Activated T-helper 17 cell treated with anti-CD3 and anti-CD28 coated beads, Interleukin-2, amount 50 U/mL, for 72 hours (primary cell): Measurements from ENCODE around the gene SPECC1. TPM values are rescaled to one million over a fixed set of nuclear protein-coding genes. Genes with fewer than 3 reads are reported as not detected.
"Not testable (repeated sequence)": the region's sequence is repeated elsewhere in the genome, so short reads cannot be mapped to it uniquely, and the experiment has no call there.

Experiments
- ATAC-seq: fragments of 150-1000 bp; cut with Tn5 transposase; replicated peaks from 2 replicates; pipeline ENCODE4 v1.10.0; 2021; ENCODE audit warnings: mild to moderate bottlenecking, moderate library complexity
- H3K27ac Mint-ChIP-seq: one replicate; pipeline ENCODE4 v1.8.0; 2022; ENCODE audit warnings: mixed read lengths
- H3K27me3 Mint-ChIP-seq: one replicate; pipeline ENCODE4 v1.8.0; 2022; ENCODE audit warnings: mixed read lengths
- H3K36me3 Mint-ChIP-seq: one replicate; pipeline ENCODE4 v1.8.0; 2022; ENCODE audit warnings: low read depth, mild to moderate bottlenecking, mixed read lengths
- H3K4me1 Mint-ChIP-seq: one replicate; pipeline ENCODE4 v1.8.0; 2022; ENCODE audit warnings: mixed read lengths
- H3K4me3 Mint-ChIP-seq: one replicate; pipeline ENCODE4 v1.8.0; 2022; ENCODE audit warnings: mild to moderate bottlenecking, mixed read lengths
- H3K9me3 Mint-ChIP-seq: one replicate; pipeline ENCODE4 v1.8.0; 2022; ENCODE audit warnings: mixed read lengths
- total RNA-seq, 2 donors: library from RNA; stranded (reverse); gene quantifications; one replicate each; pipeline ENCODE4 v1.2.3, GENCODE V29; 2022

Gene SPECC1
- total RNA-seq, 2 donors from 2014 or later: 5.7 to 9.6 TPM

- Mint-ChIP-seq H3K9me3 (no peaks in the 10 kb centered on the region), H3K27me3 (no peaks in the 10 kb centered on the region), H3K36me3 (no peaks in the 10 kb centered on the region), H3K27ac (no peak overlapping the region), H3K4me3 (no peak overlapping the region), H3K4me1 (no peaks in the 10 kb centered on the region)
- no peak for ATAC-seq
These were observed 202.1 kb downstream of the SPECC1 start for GRCh38 chr17:20211246-20211645.

GRCh38 chr17:20213449-20213848, 204.3 kb downstream of the SPECC1 start:
- Mint-ChIP-seq H3K4me1 (no peaks in the 10 kb centered on the region), H3K27ac (no peak overlapping the region), H3K4me3 (no peak overlapping the region), H3K36me3 (no peaks in the 10 kb centered on the region), H3K9me3 (no peaks in the 10 kb centered on the region), H3K27me3 (no peaks in the 10 kb centered on the region)
- no peak for ATAC-seq

DNA sequence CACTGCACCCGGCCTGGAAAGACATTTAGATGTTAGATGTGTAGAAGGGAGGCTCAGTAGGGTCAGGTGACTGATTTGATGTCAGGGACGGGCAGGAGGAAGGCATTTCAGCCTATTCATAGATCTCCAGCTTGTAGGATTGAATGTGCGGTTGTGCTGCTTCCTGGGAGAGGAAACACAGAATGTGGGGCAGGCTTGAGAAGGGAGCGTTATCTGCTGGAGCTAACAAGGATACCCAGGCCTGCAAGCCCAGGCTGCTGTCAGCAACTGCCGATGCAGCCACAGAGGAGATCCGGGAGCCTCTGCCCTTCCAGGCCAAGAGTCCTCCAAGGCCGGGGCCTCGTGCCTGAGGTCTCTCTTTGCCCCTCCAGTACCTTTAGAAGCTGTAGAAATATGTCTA, 205.6 kb downstream of the SPECC1 start:
- Mint-ChIP-seq H3K27ac (no peak overlapping the region), H3K9me3 (no peaks in the 10 kb centered on the region), H3K36me3 (no peaks in the 10 kb centered on the region), H3K4me1 (no peaks in the 10 kb centered on the region), H3K4me3 (no peak overlapping the region), H3K27me3 (no peaks in the 10 kb centered on the region)
- ATAC-seq: no peak

DNA sequence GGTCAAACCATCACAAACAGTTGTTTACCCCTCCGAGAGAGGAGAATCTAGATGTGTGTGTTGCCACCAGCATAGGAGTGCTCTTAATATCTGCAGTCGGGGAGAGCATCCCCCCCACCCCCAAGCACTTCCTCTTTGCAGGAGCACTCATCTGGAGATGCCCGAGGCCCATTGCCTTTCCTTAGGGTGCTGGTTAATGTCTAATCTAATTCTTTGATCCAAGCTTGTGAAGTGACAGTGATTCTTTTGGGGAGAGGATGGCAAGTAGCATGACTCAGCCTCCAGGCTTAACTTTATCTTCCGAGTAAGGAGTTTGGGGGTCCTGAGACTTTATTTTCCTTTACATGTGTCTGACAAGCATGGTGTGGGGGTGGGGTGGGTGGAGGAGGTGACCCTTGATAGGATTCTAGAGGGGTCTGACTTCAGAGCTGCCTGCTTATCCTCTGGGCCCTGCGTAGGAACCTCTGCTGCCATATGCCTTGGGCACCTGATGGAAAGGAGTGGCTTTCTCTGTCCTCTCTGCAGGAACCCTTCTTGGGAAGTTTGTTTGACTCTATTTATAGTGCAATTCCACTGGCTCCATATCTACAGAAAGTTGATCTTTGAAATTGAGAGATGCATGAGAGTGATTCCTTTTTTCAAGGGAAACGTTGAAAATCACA, 207.1 kb downstream of the SPECC1 start:
- H3K27me3 Mint-ChIP-seq: no peaks in the 10 kb centered on the region
- no peaks in the 10 kb centered on the region for H3K4me1 Mint-ChIP-seq
- H3K4me3 Mint-ChIP-seq: no peak overlapping the region
- no peaks in the 10 kb centered on the region for H3K9me3 Mint-ChIP-seq
- no peak overlapping the region for H3K27ac Mint-ChIP-seq
- no peak for ATAC-seq
- H3K36me3 Mint-ChIP-seq: no peaks in the 10 kb centered on the region

GRCh38 chr17:20216853-20217252, 207.7 kb downstream of the SPECC1 start:
- Mint-ChIP-seq H3K9me3 (no peaks in the 10 kb centered on the region), H3K4me1 (no peaks in the 10 kb centered on the region), H3K4me3 (no peak overlapping the region), H3K27ac (no peak overlapping the region), H3K27me3 (no peaks in the 10 kb centered on the region), H3K36me3 (no peaks in the 10 kb centered on the region)
- no peak for ATAC-seq

- H3K27ac Mint-ChIP-seq: no peak overlapping the region
- no peaks in the 10 kb centered on the region for H3K4me1 Mint-ChIP-seq
- no peak for ATAC-seq
- no peaks in the 10 kb centered on the region for H3K27me3 Mint-ChIP-seq
- no peaks in the 10 kb centered on the region for H3K9me3 Mint-ChIP-seq
- H3K36me3 Mint-ChIP-seq: no peaks in the 10 kb centered on the region
- no peak overlapping the region for H3K4me3 Mint-ChIP-seq
These were observed 208.5 kb downstream of the SPECC1 start for GRCh38 chr17:20217677-20218076.

DNA sequence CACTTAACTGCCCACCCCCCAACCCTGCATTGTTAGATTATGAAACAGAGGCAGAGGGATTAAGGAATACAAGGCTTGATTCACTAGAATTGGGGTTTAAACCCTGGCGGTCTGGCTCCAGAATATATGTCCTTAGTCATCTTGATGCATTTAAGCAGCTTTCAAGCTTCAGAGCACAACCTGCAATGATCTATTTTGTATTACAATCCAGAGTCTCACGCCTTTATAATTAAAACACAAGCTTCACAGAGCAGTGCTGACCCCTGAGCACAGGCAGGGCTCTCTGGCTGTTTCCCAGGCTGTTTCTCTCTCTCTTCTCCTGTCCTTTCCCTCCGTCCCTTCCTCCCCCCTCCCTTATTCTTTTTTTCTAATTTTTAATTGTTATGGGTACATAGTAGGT, 209.1 kb downstream of the SPECC1 start:
- ATAC-seq: no peak
- Mint-ChIP-seq H3K27ac (no peak overlapping the region), H3K27me3 (no peaks in the 10 kb centered on the region), H3K4me3 (no peak overlapping the region), H3K4me1 (no peaks in the 10 kb centered on the region), H3K36me3 (no peaks in the 10 kb centered on the region), H3K9me3 (no peaks in the 10 kb centered on the region)

- ATAC-seq: no peak
These were observed 214.7 kb downstream of the SPECC1 start for GRCh38 chr17:20223808-20224328.

GRCh38 chr17:20224379-20224778, 215.2 kb downstream of the SPECC1 start:
- no peaks in the 10 kb centered on the region for H3K9me3 Mint-ChIP-seq
- H3K36me3 Mint-ChIP-seq: no peaks in the 10 kb centered on the region
- ATAC-seq: no peak
- no peaks in the 10 kb centered on the region for H3K27me3 Mint-ChIP-seq
- no peak overlapping the region for H3K4me3 Mint-ChIP-seq
- H3K27ac Mint-ChIP-seq: peak overlapping the region; percentile 51
- H3K4me1 Mint-ChIP-seq: no peaks in the 10 kb centered on the region

More at GRCh38 chr17:20223808-20224328, 214.7 kb downstream of the SPECC1 start:
- H3K36me3 Mint-ChIP-seq: no peaks in the 10 kb centered on the region
- no peaks in the 10 kb centered on the region for H3K4me1 Mint-ChIP-seq
- peak overlapping the region; percentile 51 for H3K27ac Mint-ChIP-seq
- H3K9me3 Mint-ChIP-seq: no peaks in the 10 kb centered on the region
- H3K4me3 Mint-ChIP-seq: no peak overlapping the region
- H3K27me3 Mint-ChIP-seq: no peaks in the 10 kb centered on the region

DNA sequence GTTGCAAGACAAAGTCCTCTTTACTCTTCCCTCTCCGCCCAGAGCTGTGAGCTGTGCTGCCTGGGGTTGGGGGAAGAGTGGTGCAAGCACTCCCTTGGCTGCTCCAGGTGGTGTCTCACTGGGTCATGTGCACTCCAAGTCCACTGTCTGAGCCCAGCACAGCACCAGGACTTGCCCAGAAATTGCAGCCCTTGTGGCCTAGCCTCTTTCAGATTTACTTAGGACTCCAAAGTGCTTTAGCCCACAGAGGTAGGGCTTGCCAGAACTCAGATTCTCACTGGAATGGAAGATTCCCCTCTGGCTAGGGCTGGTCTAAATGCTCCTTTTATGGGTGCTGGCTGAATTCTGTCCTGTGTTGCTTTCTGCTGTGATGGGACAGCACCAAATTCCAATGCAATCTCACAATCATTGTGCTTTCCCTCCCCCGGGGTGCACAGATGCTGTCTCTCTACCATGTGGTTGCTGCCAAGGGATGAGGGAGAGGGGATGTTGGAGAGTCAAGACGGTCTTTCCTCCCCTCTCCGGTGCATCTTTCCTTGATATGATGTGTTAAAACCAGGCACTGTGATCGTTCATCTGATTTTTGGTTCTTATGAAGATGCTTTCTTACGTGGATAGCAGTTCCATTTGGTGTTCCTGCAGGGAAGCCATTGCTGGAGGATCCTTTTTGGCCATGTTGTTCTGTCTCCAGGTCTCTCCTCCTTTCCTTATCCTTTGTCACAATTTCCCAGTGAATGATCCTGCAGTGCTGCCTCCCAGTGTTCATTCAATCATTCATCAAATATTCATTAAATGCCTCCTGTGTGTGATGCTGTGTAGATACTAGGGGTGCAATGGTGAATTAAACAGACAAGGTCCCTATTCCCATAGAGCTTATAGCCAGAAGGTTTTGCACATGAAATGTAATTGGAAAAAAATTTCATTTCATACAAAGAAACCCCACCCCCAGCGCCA, 216.3 kb downstream of the SPECC1 start:
- no peaks in the 10 kb centered on the region for H3K36me3 Mint-ChIP-seq
- no peak overlapping the region for H3K4me3 Mint-ChIP-seq
- no peaks in the 10 kb centered on the region for H3K4me1 Mint-ChIP-seq
- no peak for ATAC-seq
- H3K27ac Mint-ChIP-seq: no peak overlapping the region
- no peaks in the 10 kb centered on the region for H3K9me3 Mint-ChIP-seq
- H3K27me3 Mint-ChIP-seq: no peaks in the 10 kb centered on the region

DNA sequence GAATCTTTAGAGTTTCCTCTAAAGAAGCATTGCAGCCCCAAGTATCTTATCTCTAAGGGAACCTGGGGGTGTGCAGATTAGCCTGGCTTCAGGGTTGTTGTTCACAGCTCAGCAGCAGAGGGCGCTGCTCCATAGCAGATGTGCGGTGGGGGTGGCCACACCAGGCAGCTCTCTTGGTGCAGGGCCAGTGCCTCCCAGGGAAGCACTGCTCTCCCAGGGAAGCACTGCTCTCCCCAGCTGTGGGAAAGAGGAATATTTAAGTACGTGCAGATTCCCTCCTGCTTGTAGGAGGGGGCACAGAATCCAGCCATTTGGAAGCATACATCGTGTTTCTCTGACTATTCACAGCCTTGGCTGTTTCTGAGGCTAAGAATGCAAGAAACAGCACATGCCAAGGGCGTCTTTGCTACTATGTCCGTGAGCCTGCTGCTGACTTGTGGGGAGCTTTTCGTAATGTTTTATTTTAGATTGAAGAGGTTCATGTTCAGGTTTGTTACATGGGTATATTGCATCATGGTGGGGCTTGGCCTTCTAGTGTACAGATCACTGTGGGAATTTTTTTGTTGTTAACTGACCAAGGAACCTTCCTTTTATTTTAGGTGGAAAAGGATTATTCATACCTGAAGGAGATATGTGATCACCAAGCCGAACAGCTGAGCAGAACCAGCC, 217.8 kb downstream of the SPECC1 start:
- no peaks in the 10 kb centered on the region for H3K9me3 Mint-ChIP-seq
- no peaks in the 10 kb centered on the region for H3K4me1 Mint-ChIP-seq
- peak; percentile 94 for ATAC-seq
- H3K27ac Mint-ChIP-seq: no peak overlapping the region
- H3K4me3 Mint-ChIP-seq: no peak overlapping the region
- H3K27me3 Mint-ChIP-seq: no peaks in the 10 kb centered on the region
- no peaks in the 10 kb centered on the region for H3K36me3 Mint-ChIP-seq

GRCh38 chr17:20227720-20228370, 218.7 kb downstream of the SPECC1 start:
- not testable (repeated sequence) for H3K27ac Mint-ChIP-seq, ATAC-seq

GRCh38 chr17:20228410-20228809, 219.3 kb downstream of the SPECC1 start:
- Mint-ChIP-seq H3K4me3 (no peak overlapping the region), H3K36me3 (no peaks in the 10 kb centered on the region), H3K4me1 (no peaks in the 10 kb centered on the region), H3K27me3 (no peaks in the 10 kb centered on the region), H3K9me3 (no peaks in the 10 kb centered on the region), H3K27ac (no peak overlapping the region)
- no peak for ATAC-seq

More at GRCh38 chr17:20227720-20228370, 218.7 kb downstream of the SPECC1 start:
- H3K27me3 Mint-ChIP-seq, H3K36me3 Mint-ChIP-seq, H3K9me3 Mint-ChIP-seq, H3K4me3 Mint-ChIP-seq, H3K4me1 Mint-ChIP-seq: not testable (repeated sequence)

DNA sequence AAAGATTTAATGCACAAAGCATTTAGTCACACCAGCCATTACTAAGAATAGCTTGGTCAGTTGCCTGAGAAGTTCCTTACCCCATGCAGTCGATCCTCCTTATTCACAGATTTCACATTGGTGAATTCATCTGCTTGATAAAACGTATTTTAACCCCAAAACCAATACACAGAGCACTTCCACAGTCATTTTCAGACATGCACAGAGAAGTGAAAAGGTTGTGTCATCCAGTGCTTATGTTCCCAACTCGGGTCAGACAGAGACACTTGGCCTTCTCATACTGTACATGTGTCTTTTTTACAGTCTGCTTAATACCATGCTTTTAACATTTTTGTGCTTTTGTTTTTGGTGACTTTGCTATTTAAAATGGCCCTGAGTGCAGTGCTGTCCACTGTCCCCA, 219.7 kb downstream of the SPECC1 start:
- Mint-ChIP-seq H3K36me3 (no peaks in the 10 kb centered on the region), H3K27me3 (no peaks in the 10 kb centered on the region), H3K4me1 (peaks cover 1% of the 10 kb centered on the region), H3K27ac (no peak overlapping the region), H3K4me3 (no peak overlapping the region), H3K9me3 (no peaks in the 10 kb centered on the region)
- ATAC-seq: peak; percentile 60
